ENCODE data around the gene IL18. TPM values are rescaled to one million over a fixed set of nuclear protein-coding genes. Genes with fewer than 3 reads are reported as not detected.
"Not testable (repeated sequence)": the region's sequence is repeated elsewhere in the genome, so short reads cannot be mapped to it uniquely, and the experiment has no call there.

The IL18 gene
- polyA plus RNA-seq, 4 donors, result 18.6 to 74.0 (median 46.1) TPM

DNA sequence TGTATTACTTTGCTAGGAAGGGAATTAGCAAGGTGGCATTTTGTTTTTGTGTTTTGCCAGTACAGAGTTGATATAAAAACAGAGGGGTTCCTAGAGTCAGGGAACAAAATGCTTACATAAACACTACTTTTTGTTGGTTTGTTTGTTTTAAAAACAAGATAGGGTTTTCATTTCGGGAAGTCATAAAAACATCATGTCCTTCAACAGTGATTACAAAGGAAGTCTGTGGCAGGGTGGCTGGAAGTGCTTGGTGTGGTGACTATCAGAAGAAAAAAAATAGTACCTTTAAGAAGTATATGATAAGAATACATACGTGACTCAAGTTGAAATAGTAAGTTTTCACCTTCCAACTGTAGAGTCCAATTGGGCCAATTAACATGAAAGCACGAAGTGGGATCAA lies 1.2 kb upstream of the IL18 start:
- H3K9me3 ChIP-seq (ENCODE audit: control insufficient read depth in 2 of 2, insufficient read depth in 1 of 2, low read depth in 1 of 2, low read length in 1 of 2), result no peaks in the 10 kb centered on the region
- H3K27me3 ChIP-seq (ENCODE audit: control insufficient read depth in 3 of 3, insufficient read depth in 3 of 3, low read length in 3 of 3), result no peaks in the 10 kb centered on the region
- no peak overlapping the region for H3K4me3 ChIP-seq (ENCODE audit: low read depth in 1 of 3, low read length in 3 of 3)
- H3K4me1 ChIP-seq (ENCODE audit: control insufficient read depth in 3 of 3, insufficient read depth in 2 of 3, low read depth in 1 of 3, low read length in 2 of 3), result peaks cover 2 to 10% (median 7%) of the 10 kb centered on the region in 3 donors
- FAIRE-seq, result no peak
- 49 to 63% (median 58%) methylated on average over 3 of the region's 3 CpGs for WGBS, 3 donors
- peak overlapping the region in 1 of 3 donors; percentile 83 for H3K27ac ChIP-seq (ENCODE audit: low read depth in 1 of 3, low read length in 2 of 3)
- DNase-seq, result peak in 1 of 2 donors; percentile 14
- H3K36me3 ChIP-seq (ENCODE audit: control insufficient read depth in 3 of 3, insufficient read depth in 2 of 3, low read depth in 1 of 3, low read length in 3 of 3), result no peaks in the 10 kb centered on the region

DNA sequence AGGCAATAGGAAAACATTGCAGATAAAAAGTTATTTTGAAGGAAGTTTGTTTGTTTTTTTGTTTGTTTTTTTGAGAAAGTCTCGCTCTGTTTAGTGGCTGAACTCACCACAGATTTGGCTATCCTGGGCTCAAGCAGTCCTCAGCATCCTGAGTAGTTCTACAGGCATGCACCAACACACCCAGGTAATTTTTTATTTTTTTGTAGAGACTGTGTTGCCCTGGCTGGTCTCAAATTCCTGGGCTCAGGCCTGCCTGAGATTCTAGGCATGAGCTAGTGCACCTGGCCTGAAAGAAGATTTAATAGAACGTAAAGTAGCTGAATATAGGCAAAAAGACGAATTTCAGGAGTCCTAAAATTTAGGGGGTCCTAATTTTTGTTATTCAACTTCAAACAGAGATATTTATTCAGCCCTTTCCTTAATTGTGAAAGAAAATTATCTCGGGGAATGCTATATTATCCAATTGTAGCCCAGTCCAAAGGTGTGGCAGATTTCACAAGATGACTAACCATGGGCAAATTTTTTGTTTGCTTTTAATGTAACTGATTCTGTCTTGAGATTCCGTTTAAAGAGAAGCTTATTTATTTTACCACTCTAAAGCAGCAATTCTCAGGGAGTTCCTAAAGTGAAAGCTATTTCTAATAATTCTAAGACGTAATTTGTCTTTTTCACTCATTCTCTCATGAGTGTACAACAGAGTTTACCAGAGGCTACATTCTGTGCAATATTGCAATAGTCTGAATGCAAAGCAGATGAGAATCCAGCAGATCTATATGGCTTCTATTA lies 940 bp downstream of the IL18 start:
- 36 to 64% (median 46%) methylated on average over 6 of the region's 6 CpGs for WGBS, 3 donors
- Histone ChIP-seq H3K4me1 (ENCODE audit: control insufficient read depth in 3 of 3, insufficient read depth in 2 of 3, low read depth in 1 of 3, low read length in 2 of 3) (peaks cover 2 to 10% (median 7%) of the 10 kb centered on the region in 3 donors), H3K4me3 (ENCODE audit: low read depth in 1 of 3, low read length in 3 of 3) (peak overlapping the region in 1 of 3 donors; percentile 45), H3K9me3 (ENCODE audit: control insufficient read depth in 2 of 2, insufficient read depth in 1 of 2, low read depth in 1 of 2, low read length in 1 of 2) (no peaks in the 10 kb centered on the region), H3K27me3 (ENCODE audit: control insufficient read depth in 3 of 3, insufficient read depth in 3 of 3, low read length in 3 of 3) (no peaks in the 10 kb centered on the region), H3K36me3 (ENCODE audit: control insufficient read depth in 3 of 3, insufficient read depth in 2 of 3, low read depth in 1 of 3, low read length in 3 of 3) (no peaks in the 10 kb centered on the region), H3K27ac (ENCODE audit: low read depth in 1 of 3, low read length in 2 of 3) (peak overlapping the region in 2 of 3 donors; percentile 33 to 83)
- DNase-seq, result peak; percentile 62 to 66
- no peak for FAIRE-seq

DNA sequence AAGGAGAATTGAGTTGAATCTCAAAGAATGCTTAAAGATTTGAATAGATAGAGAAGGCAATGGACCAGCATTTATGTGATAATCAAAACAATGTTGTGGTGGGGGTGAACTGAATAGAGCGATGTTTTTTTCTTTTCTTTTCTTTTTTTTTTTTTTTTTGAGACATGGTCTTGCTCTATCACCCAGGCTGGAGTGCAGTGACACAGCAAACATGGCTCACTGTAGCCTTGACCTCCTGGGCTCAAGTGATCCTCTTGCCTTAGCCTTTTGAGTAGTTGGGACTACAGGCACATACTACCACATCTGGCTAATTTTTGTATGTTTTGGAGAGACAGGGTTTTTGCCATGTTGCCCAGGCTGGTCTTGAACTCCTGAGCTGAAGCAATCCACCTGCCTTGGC lies 1.7 kb downstream of the IL18 start:
- WGBS, 3 donors, result 88 to 96% (median 94%) methylated on average over 1 of the region's 1 CpG
- FAIRE-seq; H3K27me3 ChIP-seq (ENCODE audit: control insufficient read depth in 3 of 3, insufficient read depth in 3 of 3, low read length in 3 of 3); H3K27ac ChIP-seq (ENCODE audit: low read depth in 1 of 3, low read length in 2 of 3); H3K36me3 ChIP-seq (ENCODE audit: control insufficient read depth in 3 of 3, insufficient read depth in 2 of 3, low read depth in 1 of 3, low read length in 3 of 3); DNase-seq; H3K4me1 ChIP-seq (ENCODE audit: control insufficient read depth in 3 of 3, insufficient read depth in 2 of 3, low read depth in 1 of 3, low read length in 2 of 3); H3K9me3 ChIP-seq (ENCODE audit: control insufficient read depth in 2 of 2, insufficient read depth in 1 of 2, low read depth in 1 of 2, low read length in 1 of 2): not testable (repeated sequence)
- H3K4me3 ChIP-seq (ENCODE audit: low read depth in 1 of 3, low read length in 3 of 3), result peak overlapping the region in 1 of 3 donors; percentile 45

DNA sequence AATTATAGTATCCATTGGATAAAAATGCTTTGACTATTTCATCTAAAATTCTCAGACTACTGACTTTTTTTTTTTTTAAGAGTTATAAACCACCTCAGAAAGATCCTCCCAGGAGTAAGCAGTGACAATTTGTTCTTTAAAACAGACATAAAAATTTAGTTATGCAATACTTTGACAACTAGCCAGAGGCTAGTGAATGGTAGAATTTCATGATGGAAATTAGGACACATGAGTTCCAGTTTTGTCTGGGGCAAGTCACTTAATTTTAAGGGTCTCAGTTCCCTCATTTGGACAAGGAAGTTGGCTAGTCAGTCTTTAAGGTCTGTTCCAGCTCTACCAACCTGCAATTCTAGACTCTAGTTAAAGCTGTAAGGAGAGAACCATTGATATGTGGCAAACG lies 2.9 kb downstream of the IL18 start:
- Histone ChIP-seq H3K27ac (ENCODE audit: low read depth in 1 of 3, low read length in 2 of 3) (no peak overlapping the region), H3K9me3 (ENCODE audit: control insufficient read depth in 2 of 2, insufficient read depth in 1 of 2, low read depth in 1 of 2, low read length in 1 of 2) (no peaks in the 10 kb centered on the region), H3K27me3 (ENCODE audit: control insufficient read depth in 3 of 3, insufficient read depth in 3 of 3, low read length in 3 of 3) (no peaks in the 10 kb centered on the region), H3K36me3 (ENCODE audit: control insufficient read depth in 3 of 3, insufficient read depth in 2 of 3, low read depth in 1 of 3, low read length in 3 of 3) (no peaks in the 10 kb centered on the region), H3K4me3 (ENCODE audit: low read depth in 1 of 3, low read length in 3 of 3) (no peak overlapping the region), H3K4me1 (ENCODE audit: control insufficient read depth in 3 of 3, insufficient read depth in 2 of 3, low read depth in 1 of 3, low read length in 2 of 3) (peaks cover 0 to 7% (median 3%) of the 10 kb centered on the region in 3 donors)
- WGBS, 3 donors, result 11 to 34% (median 33%) methylated on average over 1 of the region's 1 CpG
- no peak for DNase-seq
- no peak for FAIRE-seq

DNA sequence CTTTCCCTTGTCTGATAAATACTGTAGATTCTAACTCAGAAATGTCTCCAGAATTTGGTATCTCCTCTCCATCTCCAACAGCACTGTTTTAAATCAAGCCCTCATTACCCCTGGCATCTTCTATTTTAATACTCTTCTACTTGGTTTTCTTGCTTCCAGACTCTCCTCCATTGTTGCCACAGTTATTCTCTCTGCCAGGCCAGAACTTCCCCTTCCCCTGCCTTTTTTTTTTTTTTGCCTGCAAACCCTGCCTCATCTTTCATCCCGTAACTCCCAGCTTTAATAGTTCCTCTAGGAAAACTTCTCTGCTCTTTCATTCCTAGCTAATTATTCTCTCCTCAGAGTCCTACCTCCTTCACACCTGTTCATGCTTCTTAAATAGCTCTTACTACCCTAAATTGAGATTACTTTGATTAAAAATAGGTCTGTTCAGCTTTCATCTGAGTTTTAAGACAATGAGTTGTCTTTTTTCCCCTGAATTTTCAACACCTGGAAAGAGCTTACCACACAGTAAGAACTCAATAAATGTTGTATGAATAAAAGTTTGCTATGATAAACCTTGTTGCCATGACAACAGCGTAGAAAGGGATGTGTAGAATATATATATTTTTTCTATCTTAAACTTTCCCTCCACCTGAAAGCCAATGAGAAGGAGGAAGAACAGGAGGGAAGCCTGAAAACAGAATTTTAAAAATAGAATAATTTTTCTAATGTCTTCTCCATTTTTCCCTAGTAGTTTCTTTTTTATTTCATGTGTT lies 3.6 kb downstream of the IL18 start:
- H3K9me3 ChIP-seq (ENCODE audit: control insufficient read depth in 2 of 2, insufficient read depth in 1 of 2, low read depth in 1 of 2, low read length in 1 of 2), result no peaks in the 10 kb centered on the region
- FAIRE-seq, result no peak
- H3K4me1 ChIP-seq (ENCODE audit: control insufficient read depth in 3 of 3, insufficient read depth in 2 of 3, low read depth in 1 of 3, low read length in 2 of 3), result peaks cover 0 to 6% (median 2%) of the 10 kb centered on the region in 3 donors
- 59 to 86% (median 67%) methylated on average over 2 of the region's 2 CpGs for WGBS, 3 donors
- H3K27ac ChIP-seq (ENCODE audit: low read depth in 1 of 3, low read length in 2 of 3), result no peak overlapping the region
- DNase-seq, result no peak
- no peak overlapping the region for H3K4me3 ChIP-seq (ENCODE audit: low read depth in 1 of 3, low read length in 3 of 3)
- no peaks in the 10 kb centered on the region for H3K27me3 ChIP-seq (ENCODE audit: control insufficient read depth in 3 of 3, insufficient read depth in 3 of 3, low read length in 3 of 3)
- no peaks in the 10 kb centered on the region for H3K36me3 ChIP-seq (ENCODE audit: control insufficient read depth in 3 of 3, insufficient read depth in 2 of 3, low read depth in 1 of 3, low read length in 3 of 3)

DNA sequence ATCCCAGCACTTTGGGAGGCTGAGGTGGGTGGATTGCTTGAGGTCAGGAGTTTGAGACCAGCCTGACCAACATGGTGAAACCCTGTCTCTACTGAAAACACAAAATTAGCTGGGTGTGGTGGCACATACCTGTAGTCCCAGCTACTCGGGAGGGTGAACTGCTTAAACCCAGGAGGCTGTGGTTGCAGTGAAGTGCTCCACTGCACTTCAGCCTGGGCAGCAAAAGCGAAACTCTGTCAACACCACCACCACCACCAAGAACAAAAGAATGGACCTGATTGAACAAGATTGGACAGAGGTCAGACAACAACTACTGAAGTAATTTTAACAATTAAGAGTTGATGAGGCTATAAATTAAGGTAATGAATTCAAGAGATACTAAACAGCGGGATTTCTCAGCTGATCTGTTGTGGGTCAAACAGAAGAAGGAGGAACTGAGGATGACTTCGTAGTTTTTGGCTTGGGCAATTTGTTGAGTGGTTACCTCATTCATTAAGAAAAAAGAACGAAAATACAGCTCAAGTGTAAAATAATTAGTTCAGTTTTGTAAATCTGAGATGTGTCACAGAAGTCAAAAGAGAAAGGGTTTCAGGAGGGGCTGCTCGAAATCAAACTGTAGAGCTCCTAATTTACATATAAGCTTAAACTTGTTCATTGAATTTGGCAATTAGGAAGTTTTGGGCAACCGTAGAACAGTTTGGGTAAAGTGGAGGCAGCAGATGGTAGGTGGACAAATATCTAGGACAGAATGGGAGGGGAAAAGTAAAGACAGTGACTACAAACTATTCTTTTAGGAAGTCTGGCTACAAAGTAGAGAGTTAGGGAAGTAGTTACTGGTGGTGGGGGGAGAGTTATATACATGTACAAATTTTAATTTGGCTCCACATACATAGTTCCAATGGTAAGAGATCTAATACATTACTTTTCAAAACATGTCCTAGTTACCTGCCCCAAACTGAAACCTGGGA lies 4.5 kb downstream of the IL18 start:
- DNase-seq (no peak), FAIRE-seq (no peak)
- H3K9me3 ChIP-seq (ENCODE audit: control insufficient read depth in 2 of 2, insufficient read depth in 1 of 2, low read depth in 1 of 2, low read length in 1 of 2), result no peaks in the 10 kb centered on the region
- H3K4me3 ChIP-seq (ENCODE audit: low read depth in 1 of 3, low read length in 3 of 3), result no peak overlapping the region
- peaks cover 0 to 2% (median 0%) of the 10 kb centered on the region in 3 donors for H3K4me1 ChIP-seq (ENCODE audit: control insufficient read depth in 3 of 3, insufficient read depth in 2 of 3, low read depth in 1 of 3, low read length in 2 of 3)
- H3K27ac ChIP-seq (ENCODE audit: low read depth in 1 of 3, low read length in 2 of 3), result no peak overlapping the region
- WGBS, 3 donors, result 77 to 87% (median 83%) methylated on average over 7 of the region's 7 CpGs
- no peaks in the 10 kb centered on the region for H3K36me3 ChIP-seq (ENCODE audit: control insufficient read depth in 3 of 3, insufficient read depth in 2 of 3, low read depth in 1 of 3, low read length in 3 of 3)
- no peaks in the 10 kb centered on the region for H3K27me3 ChIP-seq (ENCODE audit: control insufficient read depth in 3 of 3, insufficient read depth in 3 of 3, low read length in 3 of 3)

DNA sequence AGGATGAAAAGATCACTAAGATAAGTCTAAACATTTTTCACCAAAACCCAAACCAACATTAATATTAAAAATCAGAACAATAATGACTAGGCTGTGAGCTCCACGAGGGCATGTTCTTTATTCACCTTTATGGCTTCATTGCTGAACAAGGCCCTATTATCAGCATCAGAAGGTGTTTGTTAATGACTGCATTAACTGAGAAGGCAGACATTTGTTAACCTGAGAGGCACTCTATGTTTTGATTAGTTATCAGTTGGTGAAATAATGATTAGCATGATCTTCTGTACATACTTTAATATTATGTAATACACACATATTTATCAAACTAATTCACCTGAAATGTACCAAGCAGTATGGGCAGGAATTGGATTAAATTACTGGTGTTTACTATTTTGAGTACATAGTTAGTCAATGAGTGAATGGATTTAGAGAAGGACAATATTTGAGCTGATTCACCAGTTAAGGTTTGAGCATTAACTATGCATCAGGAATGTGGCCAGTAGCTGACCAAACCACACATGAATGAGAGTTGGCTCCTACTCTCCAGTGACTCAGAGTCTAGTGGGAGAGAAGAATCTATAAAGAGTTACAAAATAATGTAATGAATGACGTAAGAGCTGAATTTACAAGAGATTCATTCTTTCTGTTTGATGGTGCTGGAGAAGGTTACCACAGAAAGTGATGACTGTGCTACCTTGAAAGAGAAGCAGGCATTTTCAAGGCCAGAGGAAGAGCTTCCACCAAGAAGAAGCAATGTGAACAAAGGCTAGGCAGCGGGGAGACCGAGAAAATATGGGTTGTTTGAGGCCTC lies 6.7 kb downstream of the IL18 start:
- WGBS, 3 donors, result 60 to 71% (median 65%) methylated on average over 4 of the region's 4 CpGs
- Histone ChIP-seq H3K4me1 (ENCODE audit: control insufficient read depth in 3 of 3, insufficient read depth in 2 of 3, low read depth in 1 of 3, low read length in 2 of 3) (peaks cover 0 to 2% (median 0%) of the 10 kb centered on the region in 3 donors), H3K27ac (ENCODE audit: low read depth in 1 of 3, low read length in 2 of 3) (peak overlapping the region in 1 of 3 donors; percentile 31), H3K36me3 (ENCODE audit: control insufficient read depth in 3 of 3, insufficient read depth in 2 of 3, low read depth in 1 of 3, low read length in 3 of 3) (no peaks in the 10 kb centered on the region), H3K4me3 (ENCODE audit: low read depth in 1 of 3, low read length in 3 of 3) (no peak overlapping the region), H3K9me3 (ENCODE audit: control insufficient read depth in 2 of 2, insufficient read depth in 1 of 2, low read depth in 1 of 2, low read length in 1 of 2) (no peaks in the 10 kb centered on the region), H3K27me3 (ENCODE audit: control insufficient read depth in 3 of 3, insufficient read depth in 3 of 3, low read length in 3 of 3) (no peaks in the 10 kb centered on the region)
- DNase-seq (peak; percentile 28 to 67), FAIRE-seq (peak; percentile 53)
